NCI-H146 treated with DMSO at 0.1 percent for 48 hours (cell line): ENCODE results near the gene PCBP3.

Source experiments
- DNase-seq: peaks from one replicate; lab custom pipeline; 2025; ENCODE audit not compliant: unreplicated experiment; lab: John Stamatoyannopoulos, UW

PCBP3 gene

GRCh38 chr21:45986316-45987051 lies 343.0 kb downstream of the PCBP3 start:
- DNase-seq, result no peak

- DNase-seq, result no peak
These were observed 343.7 kb downstream of the PCBP3 start for GRCh38 chr21:45987121-45987711.

- no peak for DNase-seq
These were observed 345.1 kb downstream of the PCBP3 start for GRCh38 chr21:45988366-45989347.

GRCh38 chr21:45989355-45990048 lies 346.0 kb downstream of the PCBP3 start:
- no peak for DNase-seq

GRCh38 chr21:45990049-45990711 lies 346.7 kb downstream of the PCBP3 start:
- DNase-seq, result no peak

- no peak for DNase-seq
These were observed 347.4 kb downstream of the PCBP3 start for GRCh38 chr21:45990741-45991605.

- no peak for DNase-seq
These were observed 348.2 kb downstream of the PCBP3 start for GRCh38 chr21:45991606-45992300.
